ENCODE data around the gene SLC7A1.
"Not testable (repeated sequence)": the region's sequence is repeated elsewhere in the genome, so short reads cannot be mapped to it uniquely, and the experiment has no call there.

The SLC7A1 gene

GRCh38 chr13:29595380-29596063 lies at the start of gene SLC7A1:
SLC7A1 (minus strand) TSS chr13:29595688; CDS start chr13:29536188, 59,500 bp downstream.
- peak; percentile 86 for DNase-seq

- DNase-seq: no peak
Observed at GRCh38 chr13:29640665-29641064, 45.2 kb upstream of the SLC7A1 start.

DNA sequence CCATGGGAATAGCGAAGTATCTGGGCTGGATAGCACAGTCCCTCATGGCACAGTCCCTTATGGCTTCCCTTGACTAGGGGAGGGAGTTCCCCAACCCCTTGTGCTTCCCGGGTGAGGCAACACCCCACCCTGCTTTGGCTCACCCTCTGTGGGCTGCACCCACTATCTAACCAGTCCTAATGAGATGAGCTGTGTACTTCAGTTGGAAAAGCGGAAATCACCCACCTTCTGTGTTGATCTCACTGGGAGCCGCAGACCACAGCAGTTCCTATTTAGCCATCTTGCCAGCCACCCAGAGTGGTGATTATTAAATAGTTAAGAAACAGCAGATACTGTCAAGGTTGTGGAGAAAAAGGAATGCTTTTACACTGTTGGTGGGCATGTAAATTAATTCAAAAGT lies 41.3 kb upstream of the SLC7A1 start:
- DNase-seq: not testable (repeated sequence)

GRCh38 chr13:29624997-29625396 lies 29.5 kb upstream of the SLC7A1 start:
- no peak for DNase-seq

DNA sequence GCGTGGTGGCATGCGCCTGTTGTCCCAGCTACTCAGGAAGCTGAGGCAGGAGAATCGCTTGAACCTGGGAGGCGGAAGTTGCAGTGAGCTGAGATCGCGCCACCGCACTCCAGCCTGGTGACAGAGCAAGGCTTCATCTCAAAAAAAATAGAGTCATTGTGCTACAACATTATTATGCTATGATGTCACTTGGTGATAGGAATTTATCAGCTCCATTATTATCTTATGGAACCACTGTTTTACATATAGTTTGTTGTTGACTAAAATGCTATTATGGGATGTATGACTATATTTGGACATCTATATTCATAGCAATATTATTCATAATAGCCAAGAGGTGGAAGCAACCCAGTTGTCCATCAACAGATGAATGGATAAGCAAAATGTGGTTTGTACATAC lies 26.4 kb upstream of the SLC7A1 start:
- DNase-seq: no peak

- no peak for DNase-seq
Observed at GRCh38 chr13:29621051-29621800, 25.7 kb upstream of the SLC7A1 start.

DNA sequence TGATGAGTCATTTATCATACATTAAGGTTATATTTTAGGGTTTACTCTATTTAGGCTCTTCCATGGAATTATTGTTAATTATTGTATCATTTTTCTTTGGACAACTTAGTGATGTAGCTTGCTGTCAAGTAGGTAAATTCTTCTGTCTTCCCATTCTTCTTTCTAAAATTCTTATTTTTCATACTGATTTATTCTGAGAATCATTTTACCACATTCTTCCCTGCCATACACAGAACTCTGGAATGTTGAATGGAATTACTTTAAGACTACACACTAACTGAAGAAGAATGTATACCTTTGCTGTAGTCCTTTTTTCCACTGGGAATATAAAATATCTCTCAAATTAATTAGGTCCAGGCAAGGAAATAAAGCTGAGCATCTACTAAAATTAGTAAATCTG lies 24.5 kb upstream of the SLC7A1 start:
- no peak for DNase-seq

DNA sequence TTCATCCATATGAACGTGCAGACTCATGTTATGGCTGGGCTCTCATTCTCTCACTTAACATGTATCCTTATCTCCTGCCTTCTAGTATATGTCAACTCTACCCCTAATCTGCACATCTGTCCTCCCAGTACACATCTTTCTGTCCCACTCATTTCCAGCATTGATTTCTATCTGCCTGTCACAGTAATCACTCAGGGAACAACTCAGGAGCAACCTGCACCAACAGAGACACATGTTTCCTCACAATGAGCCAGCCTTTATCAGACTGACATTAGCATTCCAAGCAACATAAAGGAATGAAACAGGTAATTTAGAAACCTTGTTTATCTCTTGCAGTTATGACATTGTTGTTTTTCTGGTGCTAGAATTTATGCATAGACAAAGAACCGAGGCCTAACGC lies 17.6 kb upstream of the SLC7A1 start:
- no peak for DNase-seq

DNA sequence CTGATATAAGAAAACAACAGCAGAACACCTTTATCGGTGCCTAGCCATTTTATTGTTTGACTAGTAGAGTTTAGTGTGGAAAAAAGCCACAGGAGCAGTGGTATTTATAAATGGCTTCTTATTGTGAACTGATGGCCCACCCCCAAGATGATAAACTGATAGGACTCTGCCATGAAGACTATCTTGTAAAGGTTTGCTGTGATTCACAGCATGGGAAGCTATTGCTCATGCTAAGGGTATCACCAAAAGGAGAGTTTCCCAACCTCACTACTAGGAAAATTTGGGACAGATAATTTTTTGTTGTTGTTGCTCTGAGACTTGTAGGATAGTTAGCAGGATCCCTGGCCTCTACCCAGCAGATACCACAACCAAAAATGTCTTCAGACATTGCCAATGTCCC lies 12.0 kb upstream of the SLC7A1 start:
- DNase-seq: no peak

GRCh38 chr13:29605860-29606526 lies 10.5 kb upstream of the SLC7A1 start:
- no peak for DNase-seq

- no peak for DNase-seq
Observed at GRCh38 chr13:29598321-29598720, 2.8 kb upstream of the SLC7A1 start.

DNA sequence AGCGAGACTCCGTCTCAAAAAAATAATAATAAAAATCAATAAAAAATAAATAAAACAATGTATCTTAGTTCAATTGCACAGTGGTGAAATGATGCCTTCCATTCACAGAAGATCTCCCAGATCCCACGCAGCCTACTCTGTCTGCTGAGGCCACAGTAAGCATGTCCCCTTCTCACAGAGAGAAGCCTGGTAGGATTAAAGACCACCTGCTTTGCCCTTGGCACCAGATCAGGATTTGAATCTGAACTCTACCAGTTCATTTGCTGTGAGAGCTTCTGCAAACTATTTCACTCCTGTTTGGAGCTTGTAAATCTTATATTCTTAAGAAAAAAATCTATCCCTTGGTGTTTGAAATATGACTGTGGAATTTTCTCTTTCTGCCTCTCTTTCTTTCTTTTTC lies 2.2 kb upstream of the SLC7A1 start:
- no peak for DNase-seq

- no peak for DNase-seq
Observed at GRCh38 chr13:29597246-29597645, 1.8 kb upstream of the SLC7A1 start.

DNA sequence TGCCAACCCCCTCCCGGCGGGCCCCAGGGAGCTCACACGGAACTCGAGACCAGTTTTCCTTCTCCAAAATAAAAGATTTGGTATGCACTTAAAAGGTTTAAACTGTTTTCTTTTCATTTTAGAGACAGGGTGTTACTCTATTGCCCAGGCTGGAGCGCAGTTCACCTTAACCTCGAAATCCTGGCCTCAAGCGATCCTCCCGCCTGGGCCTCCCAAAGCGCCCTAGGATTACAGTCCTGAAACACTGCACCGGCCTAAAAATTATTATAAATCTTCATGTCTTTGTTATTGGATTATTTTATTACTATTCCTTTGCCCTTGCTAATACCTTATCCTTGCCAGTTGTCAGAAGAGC lies 553 bp upstream of the SLC7A1 start:
- DNase-seq: no peak

DNA sequence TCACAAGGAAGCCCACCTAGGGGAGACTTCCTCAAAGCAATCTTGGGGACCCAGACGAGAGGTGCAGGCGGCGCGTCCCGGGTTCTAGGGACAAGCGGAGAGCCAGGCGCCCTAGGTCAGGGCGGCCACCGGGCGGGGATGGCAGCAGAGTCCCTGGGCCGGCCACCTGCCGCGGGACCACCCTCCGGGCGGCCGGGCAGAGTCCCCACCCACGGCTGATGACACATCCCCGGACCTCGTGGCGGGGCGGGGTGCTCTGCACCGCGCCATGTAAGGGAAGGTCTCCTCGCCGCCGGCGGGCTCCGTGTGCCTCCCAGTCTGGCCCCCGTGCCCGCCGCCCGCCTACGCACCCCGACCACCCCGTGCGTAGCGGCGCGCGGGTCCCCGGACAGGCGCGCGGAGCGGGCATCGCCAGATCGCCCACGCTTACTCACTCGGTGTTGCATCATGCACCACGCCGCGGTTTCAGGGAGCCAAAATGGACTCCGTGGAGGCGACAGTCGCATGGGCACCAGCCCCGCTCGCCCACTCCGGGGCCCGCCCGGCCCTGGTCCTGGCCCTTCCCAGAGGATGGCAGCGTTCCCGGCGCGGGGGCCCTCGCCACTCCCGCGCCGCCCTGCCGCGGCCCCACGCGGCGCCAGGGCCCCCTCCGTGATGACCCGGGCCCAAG lies 643 bp downstream of the SLC7A1 start:
- DNase-seq: peak; percentile 58

- DNase-seq: peak; percentile 56
Observed at GRCh38 chr13:29594303-29594709, 1.2 kb downstream of the SLC7A1 start.

DNA sequence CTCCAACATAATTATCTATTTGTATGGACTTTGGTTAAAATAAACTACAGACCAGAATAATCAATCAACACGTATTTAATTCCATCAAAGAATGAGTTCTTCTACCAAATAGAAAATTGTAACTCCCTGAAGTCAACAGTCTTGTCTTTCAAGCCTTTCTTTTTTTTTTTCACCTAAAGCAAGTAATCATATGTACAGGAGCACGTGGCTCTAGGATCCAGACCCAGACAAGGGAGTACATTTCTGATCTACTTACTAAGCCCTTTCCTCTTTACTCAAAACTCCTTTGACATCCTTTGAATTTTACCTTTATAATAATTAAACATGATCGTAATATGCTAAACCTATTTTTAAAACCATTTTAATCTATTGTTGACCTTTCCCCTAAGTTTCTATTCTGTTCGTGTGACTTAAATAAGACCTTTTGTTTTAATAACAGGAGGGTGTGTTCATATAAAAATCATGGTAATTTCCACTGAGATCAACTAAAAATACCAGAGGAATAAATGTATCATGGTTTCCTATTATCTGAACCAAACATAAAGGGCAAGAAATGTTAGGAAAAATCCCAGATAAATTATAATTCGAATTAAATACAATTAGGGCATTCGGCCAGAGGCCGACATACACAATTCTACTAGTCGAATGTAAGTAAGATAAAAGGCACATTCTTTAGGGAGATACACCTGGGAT lies 1.7 kb downstream of the SLC7A1 start:
- no peak for DNase-seq

- no peak for DNase-seq
Observed at GRCh38 chr13:29591310-29591709, 4.2 kb downstream of the SLC7A1 start.

DNA sequence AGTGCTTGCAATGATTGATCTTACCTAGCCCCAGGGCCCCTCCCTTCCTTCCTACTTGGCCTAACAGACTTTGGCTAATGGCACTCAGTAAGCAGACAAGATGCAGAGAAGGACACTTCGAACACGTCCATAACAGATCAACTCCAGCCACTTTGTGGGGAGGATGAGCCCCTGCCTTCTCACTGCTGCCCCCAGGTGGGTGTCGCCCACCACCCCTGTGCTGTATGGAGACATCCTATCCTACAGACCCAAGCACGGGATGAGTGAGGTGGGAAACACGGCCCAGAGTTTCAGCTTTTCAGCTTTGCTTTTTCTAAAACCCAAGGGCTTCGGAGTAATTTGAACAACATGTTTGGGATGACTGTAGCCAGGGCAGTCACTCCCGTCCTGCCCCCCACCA lies 5.5 kb downstream of the SLC7A1 start:
- DNase-seq: no peak

DNA sequence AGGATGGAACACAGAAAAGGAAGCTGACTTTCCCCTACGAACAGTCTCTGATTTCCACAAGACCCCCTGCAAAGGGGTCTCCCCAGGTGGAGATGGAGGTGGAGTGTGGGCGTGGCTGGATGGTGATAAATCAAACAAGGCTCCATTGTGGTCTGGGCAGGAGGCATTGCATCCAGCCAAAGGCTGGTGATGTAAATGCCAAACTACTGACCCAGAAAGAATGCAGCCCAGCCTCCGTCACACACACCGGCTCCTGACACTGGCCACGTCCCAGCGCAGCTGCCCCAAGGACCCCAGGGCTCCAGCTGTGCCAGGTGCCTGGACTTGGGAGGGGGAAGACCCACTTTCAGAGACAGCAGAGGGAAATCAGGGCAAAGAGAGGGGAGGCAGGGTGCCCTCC lies 6.3 kb downstream of the SLC7A1 start:
- no peak for DNase-seq

- no peak for DNase-seq
Observed at GRCh38 chr13:29587645-29588044, 7.8 kb downstream of the SLC7A1 start.

GRCh38 chr13:29583073-29583785 lies 12.3 kb downstream of the SLC7A1 start:
- no peak for DNase-seq

Data from CD4-positive, alpha-beta T cell treated with Interleukin-10 for 1 hour (primary cell).